ENCODE results near the gene NARS2.

DNA sequence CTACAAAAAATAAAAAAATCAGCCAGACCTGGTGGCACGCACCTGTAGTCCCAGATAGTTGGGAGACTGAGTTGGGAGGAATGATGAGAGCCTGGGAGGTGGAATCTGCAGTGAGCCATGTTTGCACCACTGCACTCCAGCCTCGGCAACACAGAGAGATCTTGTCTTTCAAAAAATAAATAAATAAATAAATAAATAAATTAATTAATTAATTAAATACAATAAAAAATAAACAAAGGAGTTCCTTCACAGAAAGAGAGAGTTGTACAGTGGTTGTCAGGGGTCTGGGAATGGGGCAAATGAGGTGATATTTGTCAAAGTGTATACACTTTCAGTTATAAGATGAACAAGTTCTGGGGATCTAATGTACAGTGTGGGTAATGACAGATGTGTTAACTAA is 107.3 kb downstream of the NARS2 start:
- TF ChIP-seq MYC (IDR thresholded peaks at IDR 0.05; ENCODE audit: low read depth, low read length) (no peak), MYC (CRISPR knock-in tag; IDR thresholded peaks at IDR 0.05; ENCODE audit: borderline replicate concordance, low read depth) (no peak), RBFOX2 (IDR thresholded peaks at IDR 0.05; ENCODE audit: low read depth, low read length) (no peak), ETS2 (tag; IDR thresholded peaks at IDR 0.05; ENCODE audit: borderline replicate concordance, poor library complexity, severe bottlenecking) (no peak), SP1 (CRISPR knock-in tag; IDR thresholded peaks at IDR 0.05) (no peak), KLF16 (IDR thresholded peaks at IDR 0.05) (no peak), CBX8 (IDR thresholded peaks at IDR 0.05; ENCODE audit: borderline replicate concordance, extremely low read depth, low read depth, low read length, poor library complexity, severe bottlenecking) (no peak), POLR2AphosphoS5 (IDR thresholded peaks at IDR 0.05; ENCODE audit: control insufficient read depth, insufficient read depth, low read depth, low read length) (no peak), CHD4 (IDR thresholded peaks at IDR 0.05; ENCODE audit: insufficient read depth, insufficient replicate concordance, low read depth, low read length, poor library complexity, severe bottlenecking) (no peak)
- TF ChIP-seq, protein P1, sequence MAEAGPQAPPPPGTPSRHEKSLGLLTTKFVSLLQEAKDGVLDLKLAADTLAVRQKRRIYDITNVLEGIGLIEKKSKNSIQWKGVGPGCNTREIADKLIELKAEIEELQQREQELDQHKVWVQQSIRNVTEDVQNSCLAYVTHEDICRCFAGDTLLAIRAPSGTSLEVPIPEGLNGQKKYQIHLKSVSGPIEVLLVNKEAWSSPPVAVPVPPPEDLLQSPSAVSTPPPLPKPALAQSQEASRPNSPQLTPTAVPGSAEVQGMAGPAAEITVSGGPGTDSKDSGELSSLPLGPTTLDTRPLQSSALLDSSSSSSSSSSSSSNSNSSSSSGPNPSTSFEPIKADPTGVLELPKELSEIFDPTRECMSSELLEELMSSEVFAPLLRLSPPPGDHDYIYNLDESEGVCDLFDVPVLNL (CRISPR knock-in tag; IDR thresholded peaks at IDR 0.05; ENCODE audit: low read depth): no peak

All from K562 (cell line).